HG03064 (cell line): ENCODE results near the gene THSD7B.
"Not testable (repeated sequence)": the region's sequence is repeated elsewhere in the genome, so short reads cannot be mapped to it uniquely, and the experiment has no call there.

Source experiments
- ATAC-seq: cut with Tn5 transposase; IDR thresholded peaks from one replicate; pipeline ENCODE4 v1.9.1; 2021; ENCODE audit warnings: low read depth; ENCODE audit not compliant: unreplicated experiment

The THSD7B gene

DNA sequence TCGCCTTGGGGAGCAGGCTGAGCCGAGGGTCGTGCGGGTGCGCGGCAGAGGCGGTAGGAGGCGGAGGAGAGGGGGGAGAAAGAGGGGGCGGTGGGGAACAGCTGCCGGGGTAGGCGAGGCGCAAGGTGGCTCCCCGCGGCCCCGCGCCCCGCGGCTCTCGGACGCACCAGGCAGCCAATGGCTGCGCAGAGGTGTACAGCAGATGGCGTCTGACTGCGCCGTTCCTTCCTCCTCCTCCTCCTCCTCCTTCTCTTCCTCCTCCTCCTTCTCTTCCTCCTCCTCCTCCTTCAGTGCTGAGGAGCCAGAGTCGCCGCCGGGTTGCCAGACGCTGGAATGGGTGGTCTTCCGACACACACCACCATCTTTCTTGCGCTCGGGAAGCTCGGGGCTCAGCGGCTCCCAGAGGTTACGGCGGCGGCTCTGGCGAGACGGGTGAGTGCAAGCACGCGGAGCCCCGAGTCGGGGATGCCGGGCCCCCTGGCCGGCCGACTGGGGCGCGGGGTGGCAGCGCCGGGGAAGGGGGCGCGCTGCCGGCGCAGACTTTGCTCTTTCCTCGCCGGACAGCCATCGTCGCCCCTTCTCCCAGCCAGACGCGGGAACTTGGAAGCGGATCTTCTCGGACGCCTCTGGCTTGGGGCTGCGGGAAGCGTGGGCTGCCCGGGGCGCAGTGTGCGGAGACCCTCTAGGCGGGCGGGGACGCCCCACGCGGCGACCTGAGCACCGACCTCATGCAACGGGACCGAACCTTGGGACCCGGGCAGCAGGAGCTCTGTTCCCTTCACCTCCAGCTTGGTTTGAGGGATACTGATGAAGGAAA lies at the start of gene THSD7B:
Gene THSD7B, plus strand, starts transcription at position 290 of the 817 bp plus-strand sequence. CDS start 116,634 bp downstream, outside the sequence.
- no peak for ATAC-seq

GRCh38 chr2:136718273-136718672 lies 47.1 kb upstream of the THSD7B start:
- no peak for ATAC-seq

DNA sequence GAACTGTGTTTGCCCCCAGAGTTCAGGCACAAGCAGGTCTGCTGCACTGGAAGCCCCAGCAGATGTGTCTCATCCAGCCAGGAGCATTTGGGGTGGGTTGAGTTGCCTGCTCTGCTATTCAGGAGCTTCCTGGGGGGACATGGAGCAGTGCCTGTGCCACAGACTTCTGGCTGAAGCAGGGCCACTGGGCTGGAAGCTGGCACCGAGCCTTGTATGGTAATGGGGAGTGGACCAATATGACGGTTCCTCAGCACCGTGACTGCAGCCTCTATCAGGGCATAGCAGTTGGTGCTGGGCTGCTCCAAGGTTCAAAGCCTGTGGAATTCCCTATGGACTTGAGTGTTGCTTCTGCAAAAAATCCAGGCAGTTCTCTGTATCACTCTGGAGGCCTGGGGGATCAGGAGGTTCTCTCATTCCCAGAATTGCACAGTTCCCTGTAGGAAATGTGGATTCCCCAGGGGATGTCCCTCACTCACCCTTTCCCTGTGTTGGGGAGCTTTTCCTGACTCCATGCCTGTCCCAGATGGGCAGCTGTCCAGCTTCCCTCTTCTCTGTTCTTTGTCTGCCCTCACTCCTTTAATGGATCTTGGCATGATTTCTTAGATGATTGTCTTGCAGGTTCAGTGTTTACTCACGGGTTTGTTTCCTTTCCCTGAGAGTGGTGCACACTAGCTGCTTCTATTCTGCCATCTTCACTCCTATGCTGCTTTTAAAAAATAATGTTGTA lies 37.2 kb upstream of the THSD7B start:
- no peak for ATAC-seq

- no peak for ATAC-seq
Measured at GRCh38 chr2:136736236-136736635, 29.1 kb upstream of the THSD7B start.

DNA sequence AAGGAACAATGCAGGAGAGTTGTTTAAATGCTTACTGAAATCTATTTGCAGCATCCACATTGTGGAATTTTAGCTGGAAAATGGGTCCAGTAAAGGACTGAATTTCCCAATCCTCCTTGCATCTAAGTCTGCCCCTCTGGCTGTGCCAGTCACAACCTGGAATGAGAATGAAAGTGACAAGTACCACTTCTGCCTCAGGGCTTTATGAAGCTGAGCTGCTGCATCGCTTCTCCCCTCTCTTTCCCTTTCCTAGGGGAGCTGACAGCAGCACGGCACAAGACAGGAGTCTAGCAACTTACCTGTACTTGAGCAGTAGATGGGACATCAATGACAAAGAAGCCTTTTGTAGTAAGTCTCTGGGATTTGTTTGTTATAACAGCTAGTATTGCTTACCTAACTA lies 27.3 kb upstream of the THSD7B start:
- no peak for ATAC-seq

DNA sequence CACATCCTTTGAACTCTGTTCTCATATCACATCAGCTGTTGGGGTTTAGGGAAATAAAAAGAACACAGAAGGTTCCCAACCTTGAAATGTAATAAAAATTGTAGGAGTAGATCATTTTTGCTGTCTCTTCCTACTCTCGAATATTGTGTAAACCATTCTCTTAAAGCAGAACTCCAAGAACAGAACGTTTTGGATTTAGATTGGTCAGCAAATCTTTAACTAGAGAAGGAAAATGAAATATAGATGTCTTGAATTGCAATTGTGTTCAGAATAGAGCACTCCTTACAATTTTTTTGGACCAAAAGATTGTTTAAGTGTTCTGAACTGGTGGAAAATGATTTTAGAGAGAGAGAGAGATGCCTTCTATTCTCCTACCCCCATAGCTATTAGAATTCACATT lies 23.9 kb upstream of the THSD7B start:
- ATAC-seq = no peak

DNA sequence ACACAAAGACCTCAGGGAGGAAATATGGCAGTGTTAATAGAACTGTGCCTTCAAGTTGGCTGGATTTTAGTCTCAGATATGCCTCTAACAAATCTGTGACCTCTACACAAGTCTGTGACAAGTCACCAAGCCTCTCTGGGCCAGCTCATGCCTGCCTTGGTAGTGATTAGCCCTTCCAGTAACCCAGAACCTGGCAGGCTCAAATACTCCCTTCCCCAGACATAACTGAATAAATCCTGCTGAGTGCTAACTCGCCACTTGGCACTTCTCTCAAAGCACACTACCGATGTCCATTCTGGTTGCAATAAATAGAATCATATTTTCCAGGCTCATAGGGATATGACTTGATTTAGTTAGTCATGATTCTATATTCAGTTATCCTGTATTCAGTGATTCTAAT lies 15.3 kb upstream of the THSD7B start:
- no peak for ATAC-seq

DNA sequence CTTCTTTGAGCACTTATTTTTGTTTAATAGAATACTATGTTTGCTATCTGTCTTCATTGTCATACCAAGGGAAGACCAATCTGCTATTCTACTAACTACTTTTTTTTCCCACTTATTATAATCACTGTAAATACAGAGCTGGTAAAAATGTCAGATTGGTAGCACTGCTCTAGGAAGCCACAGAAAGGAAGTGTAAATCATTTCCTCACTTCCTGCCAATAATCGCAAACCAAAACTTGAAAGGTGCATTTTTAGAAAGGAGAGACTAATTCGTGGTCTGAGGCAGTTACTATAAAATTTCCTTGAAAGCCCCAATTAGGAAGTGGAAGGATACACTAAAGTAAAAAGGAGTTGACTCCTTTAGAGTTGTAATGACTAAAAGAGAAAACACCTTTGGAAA lies 13.9 kb upstream of the THSD7B start:
- no peak for ATAC-seq

GRCh38 chr2:136758504-136758903 lies 6.8 kb upstream of the THSD7B start:
- ATAC-seq = not testable (repeated sequence)

DNA sequence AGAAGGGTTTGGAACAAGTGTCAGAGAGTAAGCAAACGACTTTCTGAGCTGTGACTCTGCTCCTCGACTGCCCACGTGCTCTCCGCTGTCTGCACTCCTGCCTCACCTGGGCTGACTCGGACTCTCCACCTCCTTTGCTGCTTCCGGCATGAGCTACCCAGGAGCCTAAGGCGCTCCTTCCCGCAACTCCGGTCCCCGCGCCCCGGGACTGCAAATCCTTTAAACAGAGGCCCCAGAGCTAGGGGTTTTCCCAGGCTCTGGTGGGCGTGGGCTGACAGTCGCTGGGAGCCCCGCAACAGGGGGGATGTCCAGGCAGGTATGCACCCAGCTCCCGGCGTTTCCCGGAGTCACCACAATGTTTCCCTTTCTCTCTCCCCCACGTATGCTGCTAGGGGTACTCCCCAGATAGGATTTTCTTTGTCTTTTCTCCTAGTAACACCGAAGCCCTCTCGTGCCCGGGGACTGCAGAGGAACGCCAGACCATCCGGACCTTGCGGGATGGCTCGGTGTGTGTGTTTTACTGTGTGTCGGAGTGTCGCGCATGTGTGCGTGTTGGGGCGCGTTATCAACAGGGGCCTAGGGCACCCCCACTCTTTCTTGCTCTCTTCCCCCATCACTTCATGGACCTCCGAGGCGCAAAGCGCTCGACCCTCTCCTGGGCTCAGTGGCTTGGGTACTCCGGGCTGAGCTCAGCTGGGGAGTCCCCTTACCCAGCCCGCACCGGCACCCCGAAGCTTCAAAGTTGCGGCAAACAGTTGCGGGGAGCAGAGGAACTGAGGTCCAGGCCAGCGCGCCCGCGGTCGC lies 691 bp upstream of the THSD7B start:
- no peak for ATAC-seq

DNA sequence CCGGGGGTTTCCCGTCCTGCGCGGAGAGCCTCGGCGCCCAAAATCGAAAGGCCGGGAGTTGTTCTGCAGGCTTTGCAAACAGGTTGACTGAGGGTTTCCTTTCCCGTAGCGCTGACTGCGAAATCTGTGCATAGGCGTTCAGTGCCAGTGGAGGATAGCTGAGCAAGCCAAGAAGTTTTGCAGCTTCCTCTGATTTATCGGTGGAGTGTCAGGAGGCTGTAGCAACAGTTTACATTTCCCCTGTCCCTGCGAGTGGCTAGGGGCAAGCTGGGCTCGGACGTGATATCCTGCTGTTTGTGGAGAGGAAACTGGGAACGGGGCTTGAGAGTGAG lies 694 bp downstream of the THSD7B start:
- ATAC-seq = no peak

- no peak for ATAC-seq
Measured at GRCh38 chr2:136767030-136767429, 1.7 kb downstream of the THSD7B start.

GRCh38 chr2:136769871-136770270 lies 4.5 kb downstream of the THSD7B start:
- ATAC-seq = no peak

- no peak for ATAC-seq
Measured at GRCh38 chr2:136770384-136770783, 5.0 kb downstream of the THSD7B start.

DNA sequence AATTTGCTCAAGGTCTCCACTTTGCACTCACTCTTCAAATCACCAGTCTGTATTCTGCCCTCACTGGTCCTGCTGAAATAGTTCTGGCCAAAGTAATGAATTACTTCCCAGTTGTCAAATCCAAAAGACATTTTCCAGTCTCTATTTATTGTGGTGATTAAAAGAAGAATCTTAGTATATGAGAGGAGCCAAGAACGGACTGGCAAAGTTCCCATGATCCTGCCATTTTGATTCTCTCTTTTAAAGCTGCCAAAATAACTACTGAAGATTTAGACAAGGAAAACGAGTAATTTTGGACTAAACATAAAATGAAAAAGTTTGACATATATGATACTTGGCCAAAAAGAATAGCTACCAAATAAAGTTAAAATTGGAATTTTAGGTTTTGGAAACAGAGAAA lies 12.0 kb downstream of the THSD7B start:
- ATAC-seq = no peak

GRCh38 chr2:136783856-136784255 lies 18.5 kb downstream of the THSD7B start:
- ATAC-seq = no peak

DNA sequence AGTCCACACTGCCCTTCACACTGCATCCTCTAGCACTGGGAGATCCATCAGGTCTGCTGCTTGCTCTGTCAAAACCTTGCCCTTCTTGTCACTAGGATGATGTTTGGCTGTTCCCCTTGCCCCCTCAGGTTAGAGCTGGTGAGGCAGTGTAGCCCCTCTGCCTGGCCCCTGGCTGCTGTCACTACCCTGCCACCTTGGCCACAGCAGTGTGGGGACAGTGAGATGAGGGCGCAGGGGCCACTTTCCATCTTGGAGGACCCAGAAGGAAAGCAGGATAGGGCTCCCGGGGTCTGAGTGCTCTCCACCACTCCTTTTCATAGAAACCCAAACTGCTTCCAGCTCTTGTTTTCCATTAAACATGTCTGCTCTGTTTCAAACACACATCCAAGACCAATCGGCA lies 19.9 kb downstream of the THSD7B start:
- no peak for ATAC-seq

- ATAC-seq = no peak
Measured at GRCh38 chr2:136787970-136788369, 22.6 kb downstream of the THSD7B start.

GRCh38 chr2:136796339-136796738 lies 31.0 kb downstream of the THSD7B start:
- no peak for ATAC-seq

- no peak for ATAC-seq
Measured at GRCh38 chr2:136798766-136799165, 33.4 kb downstream of the THSD7B start.

DNA sequence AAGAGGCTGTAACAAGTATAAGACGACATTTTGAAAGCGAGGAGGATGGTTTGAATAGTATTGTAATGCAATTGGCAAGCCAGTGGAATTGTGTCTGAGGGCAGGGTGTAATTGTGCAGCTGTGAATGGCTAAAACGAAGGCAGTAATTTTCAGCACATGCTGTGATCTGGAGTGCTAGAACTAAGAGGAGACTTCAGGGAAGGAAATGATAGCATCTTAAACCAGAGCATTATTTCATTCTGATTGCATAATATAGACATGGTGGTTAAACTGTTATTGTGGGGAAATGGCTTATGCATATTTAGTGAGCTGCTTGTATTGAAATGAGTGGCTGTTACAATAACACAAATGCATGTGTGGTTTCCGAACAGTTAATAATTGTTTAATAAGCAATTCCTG lies 36.3 kb downstream of the THSD7B start:
- ATAC-seq = no peak
